ENCODE data around the gene LYRM4.

Gene LYRM4

GRCh38 chr6:5174756-5175549, 85.8 kb downstream of the LYRM4 start:
- no peak overlapping the region for H3K4me3 ChIP-seq (ENCODE audit: extremely low read depth, insufficient read depth, low read length, poor library complexity, severe bottlenecking)
- H3K27ac ChIP-seq (ENCODE audit: low read depth, low read length, severe bottlenecking), result no peak overlapping the region
- H3K36me3 ChIP-seq (ENCODE audit: control insufficient read depth, insufficient read depth, low read length), result no peaks in the 10 kb centered on the region
- peaks cover 7% of the 10 kb centered on the region for H3K4me1 ChIP-seq (ENCODE audit: control insufficient read depth, insufficient read depth, low read length, poor library complexity, severe bottlenecking)
- 59 to 80% methylated on average over 4 of the region's 10 CpGs for WGBS, 2 experiments (ENCODE audit: insufficient coverage in 2 of 2)
- no peaks in the 10 kb centered on the region for H3K9me3 ChIP-seq (ENCODE audit: control insufficient read depth, low read length)

GRCh38 chr6:5174244-5174643, 86.5 kb downstream of the LYRM4 start:
- Histone ChIP-seq H3K36me3 (ENCODE audit: control insufficient read depth, insufficient read depth, low read length) (no peaks in the 10 kb centered on the region), H3K4me1 (ENCODE audit: control insufficient read depth, insufficient read depth, low read length, poor library complexity, severe bottlenecking) (peaks cover 7% of the 10 kb centered on the region), H3K4me3 (ENCODE audit: extremely low read depth, insufficient read depth, low read length, poor library complexity, severe bottlenecking) (no peak overlapping the region), H3K9me3 (ENCODE audit: control insufficient read depth, low read length) (no peaks in the 10 kb centered on the region), H3K27ac (ENCODE audit: low read depth, low read length, severe bottlenecking) (no peak overlapping the region)
- 75 to 77% methylated on average over 3 to 6 of the region's 6 CpGs for WGBS, 2 experiments (ENCODE audit: insufficient coverage in 2 of 2)

- no peaks in the 10 kb centered on the region for H3K36me3 ChIP-seq (ENCODE audit: control insufficient read depth, insufficient read depth, low read length)
- WGBS, 2 experiments (ENCODE audit: insufficient coverage in 2 of 2), result 81 to 90% methylated on average over 1 to 2 of the region's 3 CpGs
These were observed 86.9 kb downstream of the LYRM4 start for GRCh38 chr6:5173810-5174209.

GRCh38 chr6:5172897-5173474, 87.8 kb downstream of the LYRM4 start:
- WGBS, 2 experiments (ENCODE audit: insufficient coverage in 2 of 2), result 81 to 100% methylated on average over 1 to 2 of the region's 4 CpGs
- Histone ChIP-seq H3K4me1 (ENCODE audit: control insufficient read depth, insufficient read depth, low read length, poor library complexity, severe bottlenecking) (peaks cover 7% of the 10 kb centered on the region), H3K36me3 (ENCODE audit: control insufficient read depth, insufficient read depth, low read length) (no peaks in the 10 kb centered on the region), H3K27ac (ENCODE audit: low read depth, low read length, severe bottlenecking) (no peak overlapping the region), H3K9me3 (ENCODE audit: control insufficient read depth, low read length) (no peaks in the 10 kb centered on the region), H3K4me3 (ENCODE audit: extremely low read depth, insufficient read depth, low read length, poor library complexity, severe bottlenecking) (no peak overlapping the region)

More at GRCh38 chr6:5173810-5174209, 86.9 kb downstream of the LYRM4 start:
- peak overlapping the region; percentile 16 for H3K27ac ChIP-seq (ENCODE audit: low read depth, low read length, severe bottlenecking)
- H3K4me1 ChIP-seq (ENCODE audit: control insufficient read depth, insufficient read depth, low read length, poor library complexity, severe bottlenecking), result peaks cover 7% of the 10 kb centered on the region
- H3K9me3 ChIP-seq (ENCODE audit: control insufficient read depth, low read length), result no peaks in the 10 kb centered on the region
- no peak overlapping the region for H3K4me3 ChIP-seq (ENCODE audit: extremely low read depth, insufficient read depth, low read length, poor library complexity, severe bottlenecking)

GRCh38 chr6:5172041-5172653, 88.6 kb downstream of the LYRM4 start:
- Histone ChIP-seq H3K9me3 (ENCODE audit: control insufficient read depth, low read length) (no peaks in the 10 kb centered on the region), H3K36me3 (ENCODE audit: control insufficient read depth, insufficient read depth, low read length) (no peaks in the 10 kb centered on the region), H3K4me1 (ENCODE audit: control insufficient read depth, insufficient read depth, low read length, poor library complexity, severe bottlenecking) (peaks cover 7% of the 10 kb centered on the region), H3K4me3 (ENCODE audit: extremely low read depth, insufficient read depth, low read length, poor library complexity, severe bottlenecking) (no peak overlapping the region), H3K27ac (ENCODE audit: low read depth, low read length, severe bottlenecking) (no peak overlapping the region)
- 78 to 82% methylated on average over 14 of the region's 14 CpGs for WGBS, 2 experiments (ENCODE audit: insufficient coverage in 2 of 2)

GRCh38 chr6:5167501-5167900, 93.2 kb downstream of the LYRM4 start:
- Histone ChIP-seq H3K36me3 (ENCODE audit: control insufficient read depth, insufficient read depth, low read length) (no peaks in the 10 kb centered on the region), H3K27ac (ENCODE audit: low read depth, low read length, severe bottlenecking) (no peak overlapping the region), H3K4me1 (ENCODE audit: control insufficient read depth, insufficient read depth, low read length, poor library complexity, severe bottlenecking) (no peaks in the 10 kb centered on the region), H3K4me3 (ENCODE audit: extremely low read depth, insufficient read depth, low read length, poor library complexity, severe bottlenecking) (no peak overlapping the region), H3K9me3 (ENCODE audit: control insufficient read depth, low read length) (no peaks in the 10 kb centered on the region)
- 92% methylated on average over 2 of the region's 4 CpGs; no CpG with 5 or more reads in 1 of the 2 experiments for WGBS, 2 experiments (ENCODE audit: insufficient coverage in 2 of 2)

- H3K4me3 ChIP-seq (ENCODE audit: extremely low read depth, insufficient read depth, low read length, poor library complexity, severe bottlenecking), result no peak overlapping the region
- no peaks in the 10 kb centered on the region for H3K9me3 ChIP-seq (ENCODE audit: control insufficient read depth, low read length)
- H3K36me3 ChIP-seq (ENCODE audit: control insufficient read depth, insufficient read depth, low read length), result no peaks in the 10 kb centered on the region
- no peak overlapping the region for H3K27ac ChIP-seq (ENCODE audit: low read depth, low read length, severe bottlenecking)
- no peaks in the 10 kb centered on the region for H3K4me1 ChIP-seq (ENCODE audit: control insufficient read depth, insufficient read depth, low read length, poor library complexity, severe bottlenecking)
These were observed 96.7 kb downstream of the LYRM4 start for GRCh38 chr6:5164092-5164491.

- H3K4me1 ChIP-seq (ENCODE audit: control insufficient read depth, insufficient read depth, low read length, poor library complexity, severe bottlenecking), result no peaks in the 10 kb centered on the region
- WGBS, 2 experiments (ENCODE audit: insufficient coverage in 2 of 2), result 96% methylated on average over 4 of the region's 6 CpGs; no CpG with 5 or more reads in 1 of the 2 experiments
- H3K9me3 ChIP-seq (ENCODE audit: control insufficient read depth, low read length), result no peaks in the 10 kb centered on the region
- no peaks in the 10 kb centered on the region for H3K36me3 ChIP-seq (ENCODE audit: control insufficient read depth, insufficient read depth, low read length)
- no peak overlapping the region for H3K4me3 ChIP-seq (ENCODE audit: extremely low read depth, insufficient read depth, low read length, poor library complexity, severe bottlenecking)
- no peak overlapping the region for H3K27ac ChIP-seq (ENCODE audit: low read depth, low read length, severe bottlenecking)
These were observed 97.5 kb downstream of the LYRM4 start for GRCh38 chr6:5163247-5163646.

GRCh38 chr6:5162355-5162754, 98.4 kb downstream of the LYRM4 start:
- Histone ChIP-seq H3K4me3 (ENCODE audit: extremely low read depth, insufficient read depth, low read length, poor library complexity, severe bottlenecking) (no peak overlapping the region), H3K4me1 (ENCODE audit: control insufficient read depth, insufficient read depth, low read length, poor library complexity, severe bottlenecking) (no peaks in the 10 kb centered on the region), H3K27ac (ENCODE audit: low read depth, low read length, severe bottlenecking) (no peak overlapping the region), H3K36me3 (ENCODE audit: control insufficient read depth, insufficient read depth, low read length) (no peaks in the 10 kb centered on the region), H3K9me3 (ENCODE audit: control insufficient read depth, low read length) (no peaks in the 10 kb centered on the region)
- WGBS, 2 experiments (ENCODE audit: insufficient coverage in 2 of 2), result 96 to 98% methylated on average over 5 of the region's 5 CpGs

GRCh38 chr6:5160206-5160605, 100.5 kb downstream of the LYRM4 start:
- Histone ChIP-seq H3K36me3 (ENCODE audit: control insufficient read depth, insufficient read depth, low read length) (no peaks in the 10 kb centered on the region), H3K4me3 (ENCODE audit: extremely low read depth, insufficient read depth, low read length, poor library complexity, severe bottlenecking) (no peak overlapping the region), H3K27ac (ENCODE audit: low read depth, low read length, severe bottlenecking) (no peak overlapping the region), H3K4me1 (ENCODE audit: control insufficient read depth, insufficient read depth, low read length, poor library complexity, severe bottlenecking) (no peaks in the 10 kb centered on the region), H3K9me3 (ENCODE audit: control insufficient read depth, low read length) (no peaks in the 10 kb centered on the region)
- 100% methylated on average over 1 of the region's 4 CpGs for WGBS, 2 experiments (ENCODE audit: insufficient coverage in 2 of 2)

GRCh38 chr6:5159162-5159561, 101.6 kb downstream of the LYRM4 start:
- H3K4me1 ChIP-seq (ENCODE audit: control insufficient read depth, insufficient read depth, low read length, poor library complexity, severe bottlenecking), result no peaks in the 10 kb centered on the region
- H3K4me3 ChIP-seq (ENCODE audit: extremely low read depth, insufficient read depth, low read length, poor library complexity, severe bottlenecking), result no peak overlapping the region
- H3K27ac ChIP-seq (ENCODE audit: low read depth, low read length, severe bottlenecking), result no peak overlapping the region
- no peaks in the 10 kb centered on the region for H3K9me3 ChIP-seq (ENCODE audit: control insufficient read depth, low read length)
- WGBS, 2 experiments (ENCODE audit: insufficient coverage in 2 of 2), result 80% methylated on average over 1 of the region's 1 CpG; no CpG with 5 or more reads in 1 of the 2 experiments
- no peaks in the 10 kb centered on the region for H3K36me3 ChIP-seq (ENCODE audit: control insufficient read depth, insufficient read depth, low read length)

All from mesodermal cell (in vitro differentiated cells).